ENCODE data around the gene HOTAIR. TPM values are rescaled to one million over a fixed set of nuclear protein-coding genes. Genes with fewer than 3 reads are reported as not detected.
A peak's percentile ranks its signal among the peaks of the same experiment; 100 is the strongest.

The HOTAIR gene
- total and polyA plus RNA-seq, 2 donors (not counting 1 experiment from before 2014, with no cell fraction given) = not detected

- Histone ChIP-seq H3K4me3 (replicated peaks in 1 of 4; ENCODE audit: control extremely low read depth in 1 of 4, insufficient read depth in 1 of 4, low read depth in 3 of 4, low read length in 4 of 4) (no peak overlapping the region), H3K79me2 (ENCODE audit: control insufficient read depth, insufficient read depth, low read length) (no peaks in the 10 kb centered on the region)
These were observed 7.3 kb downstream of the HOTAIR start for GRCh38 chr12:53967421-53967925.

GRCh38 chr12:53966385-53967133 is 8.2 kb downstream of the HOTAIR start:
- Histone ChIP-seq H3K4me1 (ENCODE audit: control insufficient read depth, extremely low read depth, insufficient read depth, low read length) (no peaks in the 10 kb centered on the region), H2AFZ (ENCODE audit: low read length) (no peak overlapping the region), H3K27ac (ENCODE audit: insufficient read depth, low read length) (no peak overlapping the region), H3K79me2 (ENCODE audit: control insufficient read depth, insufficient read depth, low read length) (no peaks in the 10 kb centered on the region), H3K9ac (ENCODE audit: insufficient read depth, low read length) (no peak overlapping the region), H3K36me3 (ENCODE audit: control insufficient read depth, insufficient read depth, low read length) (no peaks in the 10 kb centered on the region), H3K4me2 (ENCODE audit: extremely low read depth, insufficient read depth, low read length) (no peak overlapping the region), H3K27me3 (ENCODE audit: control insufficient read depth, insufficient read depth, low read length) (peaks cover 93% of the 10 kb centered on the region), H3K9me3 (ENCODE audit: control insufficient read depth, insufficient read depth, low read depth, low read length) (no peaks in the 10 kb centered on the region), H4K20me1 (ENCODE audit: control insufficient read depth, extremely low read depth, insufficient read depth, low read length) (no peaks in the 10 kb centered on the region), H3K4me3 (replicated peaks in 1 of 4; ENCODE audit: control extremely low read depth in 1 of 4, insufficient read depth in 1 of 4, low read depth in 3 of 4, low read length in 4 of 4) (no peak overlapping the region)
- no peak for DNase-seq (ENCODE audit: low read depth in 2 of 2)
- no peak for TF ChIP-seq CTCF (conservative IDR thresholded peaks at IDR 0.05 in 1 of 2, IDR thresholded peaks at IDR 0.05 in 1 of 2; ENCODE audit: low read depth in 1 of 2, low read length in 2 of 2)
- peak; percentile 96 for TF ChIP-seq EZH2 (IDR thresholded peaks at IDR 0.05; ENCODE audit: low read length, missing control alignments)

More at GRCh38 chr12:53967421-53967925, 7.3 kb downstream of the HOTAIR start:
- no peaks in the 10 kb centered on the region for H4K20me1 ChIP-seq (ENCODE audit: control insufficient read depth, extremely low read depth, insufficient read depth, low read length)
- no peak overlapping the region for H3K4me2 ChIP-seq (ENCODE audit: extremely low read depth, insufficient read depth, low read length)
- H3K27me3 ChIP-seq (ENCODE audit: control insufficient read depth, insufficient read depth, low read length) = peaks cover 95% of the 10 kb centered on the region
- no peak for TF ChIP-seq EZH2 (IDR thresholded peaks at IDR 0.05; ENCODE audit: low read length, missing control alignments)
- TF ChIP-seq CTCF (conservative IDR thresholded peaks at IDR 0.05 in 1 of 2, IDR thresholded peaks at IDR 0.05 in 1 of 2; ENCODE audit: low read depth in 1 of 2, low read length in 2 of 2) = no peak
- H3K36me3 ChIP-seq (ENCODE audit: control insufficient read depth, insufficient read depth, low read length) = no peaks in the 10 kb centered on the region
- no peak overlapping the region for H3K9ac ChIP-seq (ENCODE audit: insufficient read depth, low read length)
- no peak for DNase-seq (ENCODE audit: low read depth in 2 of 2)
- H3K9me3 ChIP-seq (ENCODE audit: control insufficient read depth, insufficient read depth, low read depth, low read length) = no peaks in the 10 kb centered on the region
- no peak overlapping the region for H3K27ac ChIP-seq (ENCODE audit: insufficient read depth, low read length)
- H2AFZ ChIP-seq (ENCODE audit: low read length) = no peak overlapping the region
- H3K4me1 ChIP-seq (ENCODE audit: control insufficient read depth, extremely low read depth, insufficient read depth, low read length) = no peaks in the 10 kb centered on the region

- Histone ChIP-seq H3K4me1 (ENCODE audit: control insufficient read depth, extremely low read depth, insufficient read depth, low read length) (no peaks in the 10 kb centered on the region), H3K27ac (ENCODE audit: insufficient read depth, low read length) (no peak overlapping the region), H3K4me3 (replicated peaks in 1 of 4; ENCODE audit: control extremely low read depth in 1 of 4, insufficient read depth in 1 of 4, low read depth in 3 of 4, low read length in 4 of 4) (no peak overlapping the region)
These were observed 8.7 kb downstream of the HOTAIR start for GRCh38 chr12:53966085-53966384.

More at GRCh38 chr12:53966085-53966384, 8.7 kb downstream of the HOTAIR start:
- H3K79me2 ChIP-seq (ENCODE audit: control insufficient read depth, insufficient read depth, low read length) = no peaks in the 10 kb centered on the region
- TF ChIP-seq CTCF (conservative IDR thresholded peaks at IDR 0.05 in 1 of 2, IDR thresholded peaks at IDR 0.05 in 1 of 2; ENCODE audit: low read depth in 1 of 2, low read length in 2 of 2) (no peak), EZH2 (IDR thresholded peaks at IDR 0.05; ENCODE audit: low read length, missing control alignments) (no peak)
- no peak overlapping the region for H3K9ac ChIP-seq (ENCODE audit: insufficient read depth, low read length)
- H2AFZ ChIP-seq (ENCODE audit: low read length) = no peak overlapping the region
- DNase-seq (ENCODE audit: low read depth in 2 of 2) = no peak
- H3K27me3 ChIP-seq (ENCODE audit: control insufficient read depth, insufficient read depth, low read length) = peaks cover 93% of the 10 kb centered on the region
- H4K20me1 ChIP-seq (ENCODE audit: control insufficient read depth, extremely low read depth, insufficient read depth, low read length) = no peaks in the 10 kb centered on the region
- H3K9me3 ChIP-seq (ENCODE audit: control insufficient read depth, insufficient read depth, low read depth, low read length) = no peaks in the 10 kb centered on the region
- no peaks in the 10 kb centered on the region for H3K36me3 ChIP-seq (ENCODE audit: control insufficient read depth, insufficient read depth, low read length)
- no peak overlapping the region for H3K4me2 ChIP-seq (ENCODE audit: extremely low read depth, insufficient read depth, low read length)
